Activated naive CD8-positive, alpha-beta T cell treated with anti-CD3 and anti-CD28 coated beads, Interleukin-2, amount 50 U/mL, for 16 hours (primary cell): Measurements from ENCODE around the gene PGAM4.
"Not testable (repeated sequence)": the region's sequence is repeated elsewhere in the genome, so short reads cannot be mapped to it uniquely, and the experiment has no call there.

Experiments
- DNase-seq: peaks from one replicate; pipeline ENCODE4 v3.0.0-alpha.2; 2020; ENCODE audit warnings: low read depth, low spot score

PGAM4 gene

DNA sequence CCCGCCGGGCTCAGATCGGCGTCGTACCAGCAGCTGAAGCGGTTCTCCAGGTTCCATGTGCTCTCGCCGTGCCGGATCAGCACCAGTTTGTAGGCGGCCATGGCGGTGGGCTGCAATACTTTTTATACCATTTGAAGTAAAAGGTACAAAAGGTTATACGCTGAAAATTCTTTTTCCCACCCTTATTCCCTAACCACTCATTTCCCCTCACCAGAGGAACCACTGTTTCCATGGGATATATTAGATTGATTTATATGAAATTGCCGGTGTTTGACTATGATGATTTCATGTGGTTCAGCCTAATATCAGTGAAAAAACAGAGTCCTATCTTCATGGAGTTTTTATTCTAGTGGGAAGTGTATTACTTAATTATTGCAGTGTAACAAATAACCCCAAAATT lies at the start of gene PGAM4:
TSS of gene PGAM4 (minus strand) at position 101 of the 400 bp plus-strand sequence. CDS start at position 101, 0 bp downstream.
- no peak for DNase-seq

DNA sequence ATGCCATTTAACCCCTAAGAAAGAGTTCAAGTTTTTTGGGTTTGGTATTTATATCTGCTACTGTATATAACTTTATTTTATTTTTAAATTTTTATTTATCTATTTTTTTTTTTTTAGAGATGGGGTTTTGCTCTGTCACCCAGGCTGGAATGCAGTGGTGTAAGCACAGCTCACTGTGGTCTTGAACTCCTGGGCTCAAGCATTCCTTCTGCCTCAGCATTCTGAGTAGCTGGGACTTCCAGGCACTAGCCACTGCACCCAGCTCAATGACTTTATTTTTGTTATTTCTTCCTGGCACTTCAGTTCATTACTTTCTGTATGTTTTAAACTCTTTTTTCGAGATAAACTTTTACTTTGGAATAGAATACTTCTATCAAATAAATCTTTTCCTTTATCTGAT lies 42.4 kb upstream of the PGAM4 start:
- no peak for DNase-seq

DNA sequence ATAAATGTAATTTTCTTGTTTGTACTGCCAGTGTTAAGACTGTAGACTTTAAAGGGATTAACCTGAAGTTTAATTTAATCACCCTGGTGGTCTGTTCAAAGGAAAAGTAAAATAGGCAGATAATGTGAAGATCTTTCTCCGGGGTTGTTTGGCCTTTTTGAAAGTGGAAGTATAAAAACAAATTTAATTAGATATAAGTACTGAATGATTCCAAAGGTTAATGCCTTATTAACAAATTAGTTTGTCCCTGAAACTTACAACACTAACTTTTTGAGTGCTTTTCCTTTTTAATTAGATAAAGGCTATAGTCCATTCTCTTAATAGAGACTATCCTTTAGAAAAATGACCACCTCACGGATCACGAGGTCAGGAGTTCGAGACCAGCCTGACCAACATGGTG lies 10.4 kb upstream of the PGAM4 start:
- no peak for DNase-seq

DNA sequence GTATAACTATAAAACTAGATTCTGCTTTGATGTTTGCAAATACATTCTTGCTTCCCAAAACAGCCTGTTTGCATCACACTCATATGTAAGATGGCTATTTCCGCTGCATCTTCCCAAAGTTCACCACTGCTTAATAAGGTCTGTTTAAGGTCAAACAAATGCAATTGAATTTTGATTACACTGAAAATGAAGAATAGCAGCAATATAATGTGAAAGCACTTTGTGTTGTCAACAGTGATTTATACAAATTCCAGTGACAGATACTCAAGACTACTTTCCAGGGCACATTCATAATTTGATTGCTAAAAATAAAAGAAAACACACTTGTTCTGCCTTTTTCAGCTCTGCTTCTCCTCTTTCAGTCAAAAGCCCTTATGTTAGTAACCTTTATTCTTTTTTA lies 8.1 kb upstream of the PGAM4 start:
- DNase-seq: no peak

DNA sequence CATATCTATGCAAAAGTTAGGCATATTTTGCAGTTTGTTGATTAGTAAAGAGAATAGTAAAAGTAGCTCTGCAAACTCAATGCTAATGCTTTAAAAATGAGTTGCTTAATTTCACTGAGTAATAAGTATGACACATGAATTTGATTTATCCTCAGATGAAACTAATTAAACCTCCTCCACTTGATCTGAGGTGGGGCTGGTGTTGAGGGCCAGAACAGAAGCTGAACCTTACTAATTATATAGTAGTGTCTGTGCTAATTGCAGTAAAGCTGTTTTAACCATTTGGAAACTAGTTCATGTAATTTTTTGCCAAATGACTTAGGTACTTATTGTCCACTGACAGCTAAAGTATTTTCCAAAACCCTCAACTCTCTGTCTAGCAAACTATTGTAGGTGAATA lies 7.7 kb upstream of the PGAM4 start:
- no peak for DNase-seq

DNA sequence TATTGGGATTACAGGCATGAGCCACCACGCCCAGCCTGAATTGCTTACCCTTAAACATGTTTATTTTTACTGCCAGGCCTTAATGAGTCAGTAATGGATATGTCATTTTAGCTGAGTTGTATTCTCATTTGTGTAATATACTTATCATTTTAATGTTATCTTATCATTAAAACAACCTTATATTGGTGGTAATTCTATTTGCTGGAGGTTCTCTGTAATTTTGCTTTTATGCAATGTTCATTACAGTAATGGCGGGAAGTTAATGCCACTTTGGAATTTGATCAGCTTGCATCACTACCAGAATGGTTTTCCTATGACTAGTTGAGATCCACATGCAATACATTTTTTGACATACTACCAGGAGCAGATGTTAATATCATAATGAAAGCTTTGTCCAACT lies 6.3 kb upstream of the PGAM4 start:
- no peak for DNase-seq

DNA sequence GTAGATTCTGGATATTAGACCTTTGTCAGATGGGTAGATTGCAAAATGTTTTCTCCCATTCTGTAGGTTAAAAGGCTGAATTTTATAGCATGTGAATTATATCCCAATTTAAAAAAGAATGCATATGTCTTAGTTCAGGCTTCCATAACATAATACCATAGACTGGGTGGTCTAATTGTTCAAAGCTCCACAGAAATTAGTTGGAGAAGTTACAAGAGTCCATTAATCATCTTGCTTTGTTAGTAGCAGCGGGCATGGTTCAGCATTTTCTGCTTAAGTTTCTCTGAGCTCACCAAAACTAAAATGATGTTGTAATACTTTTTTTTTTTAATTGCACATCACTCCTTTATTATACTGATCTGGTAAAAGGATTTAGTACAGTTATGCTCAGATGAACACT lies 1.8 kb downstream of the PGAM4 start:
- DNase-seq: no peak

DNA sequence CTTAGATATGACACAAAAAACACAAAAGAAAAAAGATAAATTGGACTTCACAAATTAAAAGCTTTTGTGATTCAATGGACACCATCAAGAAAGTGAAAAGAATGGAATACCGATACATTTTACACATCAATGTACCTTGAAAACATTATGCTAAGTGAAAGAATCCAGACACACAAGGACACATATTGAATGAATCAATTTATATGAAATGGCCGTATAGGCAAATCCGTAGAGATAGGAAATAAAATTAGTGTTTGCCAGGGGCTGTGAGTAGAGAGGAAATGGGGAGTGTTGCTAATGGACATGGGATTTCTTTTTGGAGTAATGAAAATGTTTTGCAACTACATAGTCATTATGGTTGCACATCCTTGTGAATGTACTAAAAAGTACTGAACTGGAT lies 3.1 kb downstream of the PGAM4 start:
- no peak for DNase-seq

DNA sequence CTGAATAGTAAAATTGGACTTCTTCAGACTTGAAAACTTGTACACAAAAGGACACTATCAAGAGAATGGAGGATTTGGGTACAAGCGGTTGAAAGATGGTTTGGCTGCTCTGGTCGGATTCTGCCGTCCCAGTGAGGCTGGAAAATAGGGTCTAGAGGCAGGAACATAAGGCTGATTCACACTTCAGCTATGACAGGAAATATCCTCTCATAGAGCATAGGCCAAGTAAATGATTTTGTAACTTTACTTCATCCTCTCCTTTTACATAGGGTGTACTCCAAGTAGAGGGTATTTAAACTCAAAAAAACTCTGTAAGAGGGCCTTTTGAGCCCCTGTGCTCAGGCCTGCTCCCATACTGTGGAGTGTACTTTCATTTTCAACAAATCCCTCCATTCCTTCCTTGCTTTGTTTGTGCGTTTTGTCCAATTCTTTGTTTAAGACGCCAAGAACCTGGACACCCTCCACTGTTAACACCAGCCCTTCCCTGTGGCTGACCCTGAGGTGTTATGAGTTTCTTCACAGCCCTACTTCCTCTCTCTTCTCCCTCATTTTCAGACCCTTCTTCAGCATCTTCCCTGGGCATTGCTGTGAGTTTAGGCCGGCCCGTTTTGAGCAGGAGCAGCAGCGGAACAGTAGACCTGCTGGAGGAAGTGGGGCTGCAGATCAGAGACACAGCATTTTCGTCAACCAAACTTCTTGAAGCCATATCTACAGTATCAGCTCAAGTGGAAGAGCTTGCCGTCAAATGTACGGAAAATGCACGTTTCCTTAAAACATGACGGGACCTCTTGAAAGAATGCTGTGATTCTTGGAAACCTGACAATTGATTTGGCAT lies 7.2 kb downstream of the PGAM4 start:
- DNase-seq: no peak

DNA sequence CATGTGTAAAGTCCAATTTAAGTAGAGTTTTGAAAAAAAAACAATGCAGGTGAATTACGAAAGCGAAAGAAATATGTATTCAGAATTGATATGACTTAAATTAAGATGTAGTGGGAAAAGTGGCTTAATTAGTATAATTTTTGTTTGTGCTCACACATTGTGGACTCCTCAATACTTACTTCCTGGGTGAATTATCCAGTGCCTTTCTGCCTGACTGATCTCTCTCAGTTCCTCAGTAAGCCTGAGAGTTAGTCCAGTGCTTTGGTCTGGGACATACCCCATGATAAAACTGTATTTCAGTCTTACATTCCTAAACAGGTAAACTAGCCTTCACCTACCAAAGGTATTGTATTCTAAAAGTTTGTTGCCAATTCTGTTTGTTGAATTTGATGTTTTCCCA lies 8.4 kb downstream of the PGAM4 start:
- DNase-seq: no peak

DNA sequence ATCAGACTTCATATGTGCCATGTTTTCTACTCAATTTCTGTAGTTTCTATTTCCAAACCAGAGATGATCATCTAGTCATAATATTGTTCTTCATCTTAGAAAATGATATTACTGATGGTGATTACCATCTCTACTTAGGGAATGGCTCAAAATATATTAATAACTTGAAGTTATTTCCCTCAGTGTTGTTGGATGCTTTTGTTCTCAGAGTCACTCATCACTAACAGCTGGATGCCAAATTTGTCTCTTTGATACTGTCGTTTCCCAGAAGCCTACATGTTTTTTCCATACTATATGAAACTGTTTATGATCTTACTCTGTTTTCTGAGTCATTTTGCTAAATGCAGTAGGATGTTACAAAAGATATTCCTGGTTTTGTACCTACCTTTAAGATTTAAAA lies 8.9 kb downstream of the PGAM4 start:
- no peak for DNase-seq

DNA sequence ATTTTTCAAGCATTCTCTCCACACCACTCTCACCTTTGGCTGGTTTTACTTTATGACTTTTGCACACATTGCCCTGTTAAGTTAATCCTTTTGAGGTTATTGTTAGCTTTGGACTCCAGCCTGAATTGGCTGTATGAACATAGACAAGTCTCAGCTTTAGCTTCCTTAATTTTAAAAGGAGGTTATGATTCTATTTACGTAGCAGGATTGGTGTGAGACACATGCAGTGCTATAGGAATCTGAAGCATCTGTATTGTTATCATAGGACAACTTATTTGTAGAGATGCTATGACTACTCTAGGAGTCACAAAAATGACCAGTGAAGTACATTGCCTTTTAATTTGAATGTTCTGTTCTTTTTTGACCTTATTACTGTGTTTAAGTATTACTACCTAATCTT lies 15.7 kb downstream of the PGAM4 start:
- no peak for DNase-seq

DNA sequence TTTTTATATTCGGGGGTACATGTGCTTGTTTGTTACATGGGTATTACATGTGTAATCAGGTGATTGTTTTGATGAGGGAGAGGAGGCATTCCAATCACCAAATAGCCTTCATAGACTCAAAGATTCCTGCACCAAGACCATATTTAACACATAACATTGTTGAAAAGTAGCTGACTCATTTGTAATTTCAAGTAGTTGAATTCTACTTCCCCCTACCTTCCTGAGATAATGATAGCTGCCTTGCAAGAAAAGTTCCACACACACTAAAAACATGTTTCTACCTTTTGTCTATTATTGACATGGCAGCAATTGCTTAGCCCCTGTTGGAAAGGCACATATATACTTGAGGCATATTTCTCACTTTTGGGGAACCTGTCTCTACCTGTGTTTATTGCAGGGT lies 16.1 kb downstream of the PGAM4 start:
- no peak for DNase-seq

DNA sequence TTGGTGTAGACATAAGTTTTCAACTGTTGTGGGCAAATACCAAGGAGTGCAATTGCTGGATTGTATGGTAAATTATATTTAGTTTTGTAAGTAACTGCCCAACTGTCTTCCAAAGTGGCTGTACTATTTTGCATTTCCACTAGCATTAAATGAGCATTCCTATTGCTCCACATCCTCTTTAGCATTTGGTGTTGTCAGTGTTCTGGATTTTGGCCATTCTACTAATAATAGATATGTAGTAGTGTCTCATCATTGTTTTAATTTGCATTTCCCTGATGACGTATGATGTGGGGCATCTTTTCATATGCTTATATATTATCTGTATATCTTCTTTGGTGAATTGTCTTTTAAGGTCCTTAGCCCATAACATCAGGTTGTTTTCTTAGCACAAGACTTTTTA lies 17.3 kb downstream of the PGAM4 start:
- DNase-seq: no peak

DNA sequence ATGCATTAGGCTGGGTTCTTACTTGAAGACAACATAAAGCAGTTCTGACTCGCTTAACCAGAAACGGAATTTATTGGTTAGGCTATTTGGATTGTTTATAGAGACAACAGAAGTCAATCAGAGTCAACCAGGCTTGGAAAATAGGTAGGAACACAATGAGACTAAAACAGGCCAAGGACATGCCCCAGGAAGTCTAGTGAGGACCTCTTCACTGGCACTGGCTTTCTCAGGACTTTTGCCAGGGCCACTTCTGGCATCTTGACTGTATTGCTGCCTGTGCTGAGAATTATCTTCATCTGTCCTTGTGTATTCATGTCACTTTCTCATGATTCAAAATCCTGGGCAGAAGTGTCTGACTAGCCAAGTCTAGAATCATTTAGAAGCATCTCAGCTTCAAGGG lies 19.6 kb downstream of the PGAM4 start:
- no peak for DNase-seq

DNA sequence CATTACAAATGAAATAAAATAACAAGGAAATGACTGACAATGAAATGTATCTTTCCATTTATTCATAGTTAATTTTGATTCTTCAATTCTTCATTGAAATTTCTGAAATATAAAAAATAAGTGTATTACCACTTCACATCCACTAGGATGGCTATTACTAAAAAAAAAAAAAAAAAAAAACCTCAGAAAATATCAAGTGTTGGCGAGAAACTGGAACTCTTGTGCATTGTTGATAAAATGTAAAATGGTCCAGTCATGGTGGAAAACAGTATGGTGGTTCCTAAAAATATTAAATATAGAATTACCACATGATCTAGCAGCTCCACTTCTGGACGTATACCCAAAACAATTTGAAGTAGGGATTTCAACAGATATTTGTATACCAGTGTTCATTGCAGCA lies 22.9 kb downstream of the PGAM4 start:
- no peak for DNase-seq

DNA sequence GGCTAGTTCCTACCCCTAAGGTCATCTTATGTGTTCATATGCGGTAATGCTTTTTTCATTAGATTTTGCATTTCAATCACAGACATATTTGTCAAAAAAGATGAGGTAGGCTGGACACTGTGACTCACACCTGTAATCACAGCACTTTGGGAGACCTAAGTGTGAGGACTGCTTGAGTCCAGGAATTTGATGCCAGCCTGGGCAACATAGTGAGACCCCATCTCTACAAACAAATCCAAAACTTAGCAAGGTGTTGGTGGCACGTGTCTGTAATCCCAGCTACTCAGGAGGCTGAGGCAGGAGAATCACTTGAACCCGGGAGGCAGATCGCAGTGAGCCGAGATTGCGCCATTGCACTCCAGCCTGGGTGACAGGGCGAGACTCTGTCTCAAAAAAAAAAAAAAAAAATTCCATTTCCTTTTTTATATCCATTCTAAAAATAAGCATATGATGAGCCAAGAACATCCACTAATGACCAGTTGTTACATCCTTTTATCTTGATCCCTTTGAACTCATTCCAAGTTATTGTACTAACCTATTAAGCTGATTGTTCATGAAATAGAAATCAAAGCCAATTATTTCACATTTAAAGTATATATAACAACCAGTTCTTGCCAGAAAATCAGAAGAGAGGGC lies 23.4 kb downstream of the PGAM4 start:
- DNase-seq: no peak

DNA sequence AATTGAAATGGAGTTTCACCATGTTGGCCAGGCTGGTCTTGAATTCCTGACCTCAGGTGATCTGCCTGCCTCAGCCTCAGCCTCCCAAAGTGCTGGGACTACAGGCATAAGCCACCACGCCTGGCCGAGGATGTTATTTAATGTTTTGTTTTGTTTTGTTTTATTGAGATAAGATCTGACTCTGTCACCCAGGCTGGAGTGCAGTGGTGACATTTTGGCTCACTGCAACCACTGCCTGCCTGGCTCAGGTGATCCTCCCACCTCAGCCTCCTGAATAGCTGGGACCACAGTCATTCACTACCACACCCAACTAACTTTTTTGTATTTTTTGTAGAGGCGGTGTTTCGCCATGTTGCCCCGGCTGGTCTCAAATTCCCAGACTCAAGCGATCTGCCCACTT lies 24.4 kb downstream of the PGAM4 start:
- DNase-seq: not testable (repeated sequence)

DNA sequence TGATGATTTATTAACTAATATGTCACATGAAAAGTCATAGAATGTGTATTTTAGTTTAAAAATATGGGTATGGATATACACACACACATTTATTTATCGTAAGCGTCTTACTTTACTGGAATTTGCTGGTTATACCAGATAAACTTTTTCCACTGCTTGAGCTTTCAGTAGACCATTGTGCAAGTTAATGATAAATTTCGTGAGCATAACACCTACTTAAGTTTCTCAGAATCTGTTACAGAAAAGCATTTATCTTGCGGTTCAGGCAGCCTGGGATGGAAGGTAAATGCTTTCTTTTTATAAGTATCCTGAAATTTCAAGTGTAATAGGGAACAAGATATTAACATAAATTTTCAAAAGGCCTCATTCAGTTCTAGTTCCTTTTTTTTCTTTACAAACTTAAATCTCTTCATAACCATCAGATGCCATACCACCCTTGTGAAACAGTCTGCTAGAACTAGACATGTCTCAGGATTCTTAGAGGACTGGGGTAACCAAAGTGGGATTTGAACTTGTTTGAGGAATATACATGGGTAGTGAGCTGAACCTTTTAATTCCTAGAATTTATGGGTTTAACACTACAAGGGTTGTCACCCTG lies 31.3 kb downstream of the PGAM4 start:
- DNase-seq: no peak

DNA sequence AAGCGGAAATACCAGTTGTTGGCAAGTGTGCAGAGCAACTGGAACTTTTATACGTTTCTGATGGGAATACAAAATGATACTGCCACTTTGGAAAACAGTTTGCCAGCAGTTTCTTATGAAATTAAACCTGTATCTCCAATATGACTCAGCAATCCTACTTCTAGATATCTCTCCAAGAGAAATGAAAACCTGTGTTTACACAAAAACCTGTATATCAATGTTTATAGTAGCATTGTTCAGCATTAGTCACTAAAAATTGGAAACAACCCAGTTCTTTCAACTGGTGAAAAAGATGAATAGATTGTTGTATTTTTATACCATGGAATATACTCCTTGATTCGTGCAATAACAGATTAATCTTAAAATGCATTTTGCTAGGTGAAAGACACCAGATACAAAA lies 32.1 kb downstream of the PGAM4 start:
- DNase-seq: no peak

DNA sequence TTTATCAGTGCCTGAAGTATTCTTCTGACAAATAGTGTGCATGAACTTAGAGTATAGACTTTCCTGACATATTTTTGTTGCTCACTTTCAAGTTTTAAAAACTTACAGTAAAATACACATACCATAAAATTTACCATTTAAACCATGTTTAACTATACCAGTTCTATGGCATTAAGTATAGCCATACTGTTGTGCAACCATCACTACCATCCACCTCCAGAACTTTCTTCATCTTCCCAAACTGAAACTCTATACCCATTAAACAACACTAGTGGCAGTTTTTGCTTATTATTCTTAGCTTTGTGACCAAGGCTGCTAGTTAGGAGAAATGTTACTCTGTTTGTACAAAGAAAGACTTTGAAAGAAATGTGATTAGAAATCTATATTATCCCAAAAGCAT lies 33.1 kb downstream of the PGAM4 start:
- no peak for DNase-seq

DNA sequence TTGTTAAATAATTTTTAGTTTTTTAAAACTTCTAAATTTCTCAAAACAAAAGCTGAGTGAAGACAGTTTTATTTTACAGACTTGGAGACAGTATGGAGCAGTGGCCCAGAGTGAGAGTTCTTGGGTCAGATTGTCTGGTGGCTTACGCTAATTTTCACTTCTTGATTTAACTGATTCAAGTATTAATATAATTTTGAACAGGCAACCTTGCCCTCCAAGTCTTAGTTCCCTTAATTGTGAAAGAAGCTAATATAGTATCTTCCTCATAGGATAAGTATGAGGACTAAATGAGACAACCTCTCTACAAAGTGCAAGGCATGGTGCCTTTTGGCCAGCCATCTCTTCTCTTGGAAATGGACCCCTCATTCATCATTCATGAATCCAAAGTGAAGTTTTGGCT lies 33.6 kb downstream of the PGAM4 start:
- DNase-seq: no peak

DNA sequence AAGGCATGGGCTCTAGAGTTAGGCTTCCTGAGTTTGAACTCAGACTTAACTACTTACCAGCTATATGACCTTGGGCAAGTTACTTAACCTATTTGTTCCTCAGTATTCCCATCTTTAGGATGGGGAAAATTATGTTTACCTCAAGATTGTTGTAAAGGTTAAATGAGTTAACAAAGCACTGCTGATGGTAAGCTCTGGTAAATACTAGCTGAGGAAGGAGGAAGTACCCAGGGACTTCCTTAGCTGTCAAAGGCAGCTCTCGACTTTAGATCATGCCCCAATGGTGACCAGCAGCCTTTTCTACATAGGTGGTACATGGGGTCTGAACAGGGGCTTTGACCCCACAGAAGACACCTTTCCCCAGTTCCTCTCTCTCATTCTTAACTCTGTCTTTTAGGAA lies 38.9 kb downstream of the PGAM4 start:
- DNase-seq: no peak
